NCI-H2227 treated with DMSO at 0.1 percent for 48 hours (cell line): ENCODE data around the gene ARL5A.
"Not testable (repeated sequence)": the region's sequence is repeated elsewhere in the genome, so short reads cannot be mapped to it uniquely, and the experiment has no call there.

Experiments used
- DNase-seq: peaks from one replicate; lab custom pipeline; 2025; lab: John Stamatoyannopoulos, UW

ARL5A gene

GRCh38 chr2:151828143-151828889 lies at the start of gene ARL5A:
ARL5A (minus strand) TSS chr2:151828421; CDS start chr2:151828176, 245 bp downstream.
- DNase-seq = peak; percentile 97

GRCh38 chr2:151875631-151876030 lies 47.4 kb upstream of the ARL5A start:
- not testable (repeated sequence) for DNase-seq

GRCh38 chr2:151872463-151872862 lies 44.2 kb upstream of the ARL5A start:
- no peak for DNase-seq

GRCh38 chr2:151869291-151869690 lies 41.1 kb upstream of the ARL5A start:
- no peak for DNase-seq

- no peak for DNase-seq
These were observed 34.5 kb upstream of the ARL5A start for GRCh38 chr2:151862700-151863099.

GRCh38 chr2:151861174-151861573 lies 33.0 kb upstream of the ARL5A start:
- DNase-seq = no peak

GRCh38 chr2:151860613-151861146 lies 32.5 kb upstream of the ARL5A start:
- no peak for DNase-seq

- no peak for DNase-seq
These were observed 32.0 kb upstream of the ARL5A start for GRCh38 chr2:151860210-151860609.

- DNase-seq = no peak
These were observed 29.4 kb upstream of the ARL5A start for GRCh38 chr2:151857650-151858049.

GRCh38 chr2:151855111-151855510 lies 26.9 kb upstream of the ARL5A start:
- no peak for DNase-seq

- DNase-seq = peak; percentile 62
These were observed 25.0 kb upstream of the ARL5A start for GRCh38 chr2:151853070-151853758.

GRCh38 chr2:151852260-151853069 lies 24.2 kb upstream of the ARL5A start:
- peak; percentile 91 for DNase-seq

GRCh38 chr2:151851761-151852160 lies 23.5 kb upstream of the ARL5A start:
- DNase-seq = peak; percentile 55

GRCh38 chr2:151849413-151850010 lies 21.3 kb upstream of the ARL5A start:
- DNase-seq = no peak

GRCh38 chr2:151845884-151846283 lies 17.7 kb upstream of the ARL5A start:
- no peak for DNase-seq

- DNase-seq = no peak
These were observed 17.3 kb upstream of the ARL5A start for GRCh38 chr2:151845481-151845880.

GRCh38 chr2:151844211-151844896 lies 16.1 kb upstream of the ARL5A start:
- no peak for DNase-seq

GRCh38 chr2:151843691-151844061 lies 15.5 kb upstream of the ARL5A start:
- no peak for DNase-seq

GRCh38 chr2:151842830-151843690 lies 14.8 kb upstream of the ARL5A start:
- DNase-seq = no peak

GRCh38 chr2:151841047-151841424 lies 12.8 kb upstream of the ARL5A start:
- DNase-seq = no peak
